ENCODE results near the gene ASPG.

The ASPG gene

DNA sequence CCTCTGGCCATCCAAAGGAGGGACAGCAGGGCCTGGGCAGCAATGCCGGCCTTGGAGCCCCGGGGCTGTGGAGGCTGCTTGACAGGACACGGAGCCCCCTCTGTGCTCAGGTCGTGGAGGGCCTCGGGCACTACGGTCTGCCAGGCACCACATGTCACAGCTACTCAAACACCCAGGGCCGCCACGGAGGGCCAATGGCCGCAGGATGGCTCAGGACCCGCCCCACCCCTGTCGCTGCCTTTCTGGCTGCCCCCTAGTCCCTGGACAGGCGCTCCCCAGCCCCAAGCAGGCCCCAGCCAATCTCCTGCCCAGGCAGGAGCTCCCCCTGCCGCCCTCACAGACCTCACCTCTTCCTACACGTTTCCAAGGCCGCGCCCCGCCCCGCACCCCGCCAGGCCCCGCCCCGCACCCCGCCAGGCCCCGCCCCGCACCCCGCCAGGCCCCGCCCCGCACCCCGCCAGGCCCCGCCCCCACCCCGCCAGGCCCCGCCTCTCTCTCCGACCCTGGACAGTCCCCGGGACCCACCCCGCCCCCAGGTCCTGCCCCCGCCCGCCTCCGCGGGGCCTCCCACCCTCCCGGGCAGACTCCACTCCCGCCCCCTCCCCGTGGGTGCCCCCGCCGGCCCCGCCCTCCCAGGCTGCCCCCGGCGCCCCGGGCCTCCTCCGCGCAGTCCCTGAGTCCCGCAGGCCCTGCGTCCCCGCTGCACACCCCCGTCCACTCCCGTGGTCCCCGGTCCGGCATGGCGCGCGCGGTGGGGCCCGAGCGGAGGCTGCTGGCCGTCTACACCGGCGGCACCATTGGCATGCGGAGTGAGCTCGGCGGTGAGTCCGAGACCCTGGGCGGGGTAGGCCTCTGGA lies at the start of gene ASPG:
Gene ASPG, plus strand, starts transcription at position 669 of the 857 bp plus-strand sequence. Its CDS starts 71 bp downstream, at position 740.
- DNase-seq (ENCODE audit: low read depth in 2 of 3, low spot score in 1 of 3): no peak

DNA sequence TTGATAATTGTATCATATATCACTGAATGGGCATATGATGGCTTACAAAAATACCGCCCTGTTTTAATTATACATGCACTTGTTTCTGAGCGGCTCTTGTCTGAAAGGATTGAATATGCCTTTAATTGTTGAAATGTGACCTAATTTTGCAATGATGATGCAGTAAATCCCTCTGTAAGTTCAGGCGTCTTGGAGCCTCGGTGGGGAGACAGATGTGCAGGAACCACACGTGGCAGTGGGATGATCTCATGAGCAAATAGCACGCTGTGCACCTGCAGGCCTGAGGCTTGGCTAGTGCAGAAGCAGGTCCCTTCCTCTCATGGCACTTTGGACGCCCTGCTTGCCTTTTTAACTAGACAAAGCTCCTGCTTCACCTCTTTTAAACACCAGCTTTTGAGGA lies 49.3 kb upstream of the ASPG start:
- DNase-seq (ENCODE audit: low read depth in 2 of 3, low spot score in 1 of 3): no peak

DNA sequence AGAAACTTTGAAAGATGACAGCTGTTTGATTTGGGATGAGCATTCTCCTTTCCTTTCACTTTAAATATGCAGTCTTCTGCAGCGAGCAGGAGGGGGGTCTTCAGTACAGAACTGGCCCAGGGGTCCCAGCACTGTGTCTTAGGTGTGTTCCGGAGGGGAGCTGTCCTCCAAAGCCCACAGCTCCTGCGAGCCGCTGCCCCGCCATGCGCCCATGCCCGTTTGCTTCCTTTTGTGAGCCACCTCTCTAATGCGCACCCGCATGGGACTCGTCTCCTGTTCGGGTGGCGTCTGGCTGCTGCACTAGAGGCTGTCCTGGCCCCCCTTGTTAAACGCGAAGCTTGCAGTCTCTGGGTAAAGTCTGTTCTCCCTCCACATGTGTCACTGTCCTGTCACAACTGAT lies 48.4 kb upstream of the ASPG start:
- no peak for DNase-seq (ENCODE audit: low read depth in 2 of 3, low spot score in 1 of 3)

DNA sequence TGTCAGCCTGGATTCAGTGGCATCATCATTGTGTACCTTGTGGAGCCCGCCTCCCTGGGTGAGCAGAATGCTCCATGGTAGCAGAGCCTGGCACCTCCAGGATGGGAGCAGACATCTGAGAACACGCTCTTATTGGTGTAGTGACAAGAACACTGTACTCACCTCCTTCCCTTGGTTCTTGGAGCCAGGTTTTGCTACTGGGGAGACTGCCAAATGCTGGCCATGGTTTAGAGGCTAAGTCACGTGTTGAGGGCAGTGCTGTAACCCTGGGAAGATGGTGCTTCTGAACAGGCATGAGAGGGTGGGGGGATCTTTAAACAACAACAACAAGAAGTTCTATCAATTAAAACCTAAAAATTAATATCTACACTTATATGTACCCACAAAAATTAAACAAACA lies 47.6 kb upstream of the ASPG start:
- DNase-seq (ENCODE audit: low read depth in 2 of 3, low spot score in 1 of 3): no peak

DNA sequence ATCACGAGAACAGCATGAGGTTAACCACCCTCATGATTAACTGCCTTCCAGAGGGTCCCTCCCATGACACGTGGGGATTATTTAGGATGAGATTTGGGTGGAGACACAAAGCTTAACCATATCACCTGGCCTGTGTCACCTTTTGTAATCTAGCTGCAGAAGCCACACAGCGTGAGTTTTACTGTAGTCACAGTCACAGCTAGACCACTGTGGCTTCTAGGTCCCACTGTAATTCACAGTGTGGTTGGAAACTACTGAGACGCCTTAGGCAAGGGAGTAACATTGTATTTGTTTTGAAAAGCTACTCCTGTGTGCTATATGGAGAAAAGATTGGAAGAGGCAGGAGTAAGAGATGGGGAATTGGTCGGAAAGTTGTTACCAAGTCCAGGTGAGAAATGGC lies 46.3 kb upstream of the ASPG start:
- no peak for DNase-seq (ENCODE audit: low read depth in 2 of 3, low spot score in 1 of 3)

DNA sequence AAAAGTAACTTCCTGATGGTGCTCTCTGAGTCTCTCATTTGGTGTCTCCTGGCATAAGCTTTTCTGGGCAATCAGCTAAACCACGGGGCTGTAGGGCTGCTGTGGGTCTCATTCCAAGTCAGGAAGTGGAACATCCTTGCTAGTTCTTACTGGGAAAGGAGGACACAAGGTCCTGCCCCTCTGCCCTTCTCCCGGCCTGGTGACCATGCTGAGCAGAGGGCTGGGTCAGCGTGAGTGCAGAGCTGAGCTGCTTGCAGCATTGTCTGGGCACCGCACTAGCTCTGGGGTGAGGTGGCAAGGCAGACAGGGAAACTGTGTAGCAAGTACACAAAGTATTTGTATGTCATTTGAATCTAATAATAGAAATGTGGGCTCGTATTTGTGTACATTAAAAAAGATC lies 45.0 kb upstream of the ASPG start:
- DNase-seq (ENCODE audit: low read depth in 2 of 3, low spot score in 1 of 3): no peak

DNA sequence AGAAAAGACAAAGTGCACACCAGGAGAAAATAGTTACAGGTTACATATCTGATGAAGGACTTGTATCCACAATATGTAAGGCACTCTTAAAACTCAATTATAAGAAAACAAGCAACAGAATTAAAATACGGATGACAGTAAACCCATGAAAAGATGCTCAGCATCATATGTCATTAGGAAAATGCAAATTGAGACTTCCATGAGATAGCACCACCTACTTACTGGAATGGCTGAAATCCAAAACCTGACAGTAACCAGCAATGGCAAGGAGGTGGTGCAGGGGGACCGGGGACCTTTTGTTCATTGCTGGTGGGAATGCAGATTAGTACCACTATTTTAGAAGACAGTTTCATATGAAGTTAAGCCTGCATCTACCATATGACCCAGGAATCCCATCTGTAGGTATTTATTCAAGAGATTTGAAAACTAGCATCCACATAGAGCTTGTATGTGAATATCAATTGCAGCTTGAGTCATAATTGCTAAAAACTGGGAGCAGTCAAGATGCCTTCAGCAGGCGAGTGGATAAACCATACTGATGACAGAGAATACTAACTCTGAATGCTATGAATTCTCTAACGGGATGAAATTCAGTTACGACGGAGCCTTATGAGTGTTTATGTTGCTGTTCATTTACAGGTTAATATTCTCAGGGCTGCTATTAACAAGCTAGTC lies 43.9 kb upstream of the ASPG start:
- no peak for DNase-seq (ENCODE audit: low read depth in 2 of 3, low spot score in 1 of 3)

DNA sequence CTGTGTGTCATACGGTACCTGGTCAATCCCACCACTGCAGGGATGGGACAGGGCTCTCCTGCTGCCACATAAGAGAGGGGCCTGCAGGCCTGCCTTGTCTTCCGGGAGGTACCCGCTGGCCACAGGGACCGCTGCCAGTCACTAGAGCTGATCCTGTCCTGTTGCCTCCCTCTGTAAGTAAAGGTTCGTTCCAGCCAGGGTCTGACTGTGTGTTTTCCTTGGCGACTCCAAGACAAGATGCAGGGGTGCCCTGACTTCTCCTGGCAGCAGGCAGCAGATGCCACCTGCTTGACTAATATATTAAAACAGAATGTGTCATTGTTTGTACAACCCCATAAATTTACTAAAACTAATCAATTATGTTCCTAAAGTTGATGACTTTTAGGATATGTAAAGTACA lies 41.5 kb upstream of the ASPG start:
- no peak for DNase-seq (ENCODE audit: low read depth in 2 of 3, low spot score in 1 of 3)

DNA sequence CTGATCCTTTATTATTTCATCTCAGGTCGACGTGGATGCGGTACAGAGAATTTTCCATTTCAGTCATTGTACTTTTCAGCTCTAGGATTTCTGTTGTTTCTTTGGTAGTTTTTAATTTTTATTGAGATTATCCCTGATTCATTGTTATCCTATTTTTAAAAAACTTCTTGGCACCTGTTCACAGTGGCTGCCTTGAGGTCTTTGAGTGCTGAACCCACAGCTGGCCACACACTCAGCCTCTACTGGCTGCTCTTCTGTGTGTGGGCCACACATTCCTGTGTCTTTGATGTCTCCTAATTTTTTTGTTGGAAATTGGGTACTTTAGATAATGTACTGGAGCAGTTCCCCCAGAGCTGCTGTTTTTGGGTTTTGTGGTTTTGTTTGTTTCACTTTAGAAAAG lies 37.7 kb upstream of the ASPG start:
- DNase-seq (ENCODE audit: low read depth in 2 of 3, low spot score in 1 of 3): no peak

DNA sequence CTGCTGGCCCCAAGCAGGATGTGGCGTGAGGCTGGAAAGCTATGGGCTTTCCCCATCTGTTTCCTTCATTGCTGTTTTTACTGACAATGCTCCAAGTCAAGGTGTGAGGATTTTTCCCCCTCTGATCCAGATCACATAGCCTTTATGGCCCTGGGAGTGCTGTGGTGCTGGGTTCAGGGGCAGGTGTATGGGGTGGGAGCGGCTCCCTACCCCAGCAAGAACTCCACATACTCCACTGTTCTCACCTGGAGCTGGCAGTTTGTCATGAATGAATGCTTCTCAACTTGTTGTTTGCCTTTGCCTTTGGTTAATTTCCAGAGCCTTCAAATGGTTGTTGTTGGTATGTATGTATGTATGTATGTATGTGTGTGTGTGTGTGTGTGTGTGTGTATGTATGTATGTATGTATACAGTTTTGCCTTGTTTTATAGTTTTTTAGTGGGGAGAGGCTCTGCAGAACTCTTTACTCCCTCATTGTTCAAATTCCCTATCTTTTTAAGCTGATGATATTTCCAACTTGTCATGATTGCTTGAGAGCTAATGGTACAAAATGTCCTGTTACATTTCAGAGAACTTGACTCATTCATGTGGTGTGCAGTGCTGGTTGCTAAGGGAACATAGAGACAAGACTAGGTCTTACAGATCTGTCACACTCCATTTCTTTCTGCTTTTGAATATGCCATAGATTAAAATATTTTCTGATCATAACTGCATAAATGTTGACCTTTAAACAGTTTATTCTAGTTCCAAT lies 36.6 kb upstream of the ASPG start:
- no peak for DNase-seq (ENCODE audit: low read depth in 2 of 3, low spot score in 1 of 3)

DNA sequence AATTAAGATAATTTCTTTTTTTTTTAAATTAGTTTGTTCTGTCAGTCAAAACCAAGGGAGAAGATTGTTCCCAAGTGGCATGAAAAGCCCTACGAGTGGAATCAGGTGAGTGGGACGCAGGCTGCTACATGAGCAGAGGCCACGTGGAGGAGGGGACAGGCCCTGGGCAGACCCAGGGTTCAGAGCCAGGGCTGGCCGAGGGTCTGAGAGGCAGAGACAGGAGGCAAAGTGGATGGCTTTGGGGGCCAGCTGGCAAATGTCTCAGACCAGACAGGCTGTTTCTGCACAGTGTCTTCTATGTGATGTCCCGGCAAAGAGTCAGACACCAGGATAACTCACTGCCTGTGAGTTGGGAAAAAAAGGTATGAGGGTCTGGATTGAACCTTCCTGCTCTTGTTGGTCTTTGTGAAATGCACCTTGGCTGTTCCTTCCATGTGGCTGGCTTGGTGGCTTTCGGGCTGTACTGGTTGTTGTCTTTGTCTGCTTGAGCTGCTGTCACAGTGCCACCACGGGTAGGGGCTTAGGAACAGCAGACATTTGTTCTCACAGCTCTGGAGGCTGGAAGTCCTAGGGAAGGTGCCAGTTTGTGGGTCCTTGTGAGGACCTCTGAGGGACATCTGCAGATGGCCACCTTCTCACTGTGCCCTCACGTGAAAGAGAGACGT lies 35.8 kb upstream of the ASPG start:
- DNase-seq (ENCODE audit: low read depth in 2 of 3, low spot score in 1 of 3): no peak

DNA sequence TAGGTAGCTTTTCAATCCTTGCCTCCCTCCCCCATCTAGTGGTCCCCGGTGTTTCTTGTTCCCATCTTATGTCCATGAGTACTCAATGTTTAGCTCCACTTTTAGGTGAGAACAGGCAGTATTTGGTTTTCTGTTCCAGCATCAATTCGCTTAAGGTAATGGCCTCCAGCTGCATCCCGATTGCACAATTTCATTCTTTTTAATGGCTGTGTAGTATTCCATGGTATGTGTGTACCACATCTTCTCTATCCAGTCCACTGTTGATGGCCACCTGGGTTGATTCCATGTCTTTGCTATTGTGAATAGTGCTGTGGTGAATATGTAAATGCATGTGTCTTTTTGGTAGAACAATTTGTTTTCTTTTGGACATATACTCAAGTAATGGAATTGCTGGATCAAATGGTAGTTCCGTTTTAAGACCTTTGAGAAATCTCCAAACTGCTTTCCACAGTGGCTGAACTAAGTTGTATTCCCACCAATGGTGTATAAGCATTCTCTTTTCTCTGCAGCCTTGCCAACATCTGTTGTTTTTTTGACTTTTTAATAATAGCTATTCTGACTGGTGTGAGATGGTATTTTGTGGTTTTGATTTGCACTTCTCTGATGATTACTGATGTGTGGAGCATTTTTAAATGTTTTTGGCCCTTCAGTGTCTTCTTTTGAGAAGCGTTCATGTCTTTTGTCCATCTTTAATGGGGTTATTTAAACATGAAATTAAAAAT lies 34.2 kb upstream of the ASPG start:
- no peak for DNase-seq (ENCODE audit: low read depth in 2 of 3, low spot score in 1 of 3)

DNA sequence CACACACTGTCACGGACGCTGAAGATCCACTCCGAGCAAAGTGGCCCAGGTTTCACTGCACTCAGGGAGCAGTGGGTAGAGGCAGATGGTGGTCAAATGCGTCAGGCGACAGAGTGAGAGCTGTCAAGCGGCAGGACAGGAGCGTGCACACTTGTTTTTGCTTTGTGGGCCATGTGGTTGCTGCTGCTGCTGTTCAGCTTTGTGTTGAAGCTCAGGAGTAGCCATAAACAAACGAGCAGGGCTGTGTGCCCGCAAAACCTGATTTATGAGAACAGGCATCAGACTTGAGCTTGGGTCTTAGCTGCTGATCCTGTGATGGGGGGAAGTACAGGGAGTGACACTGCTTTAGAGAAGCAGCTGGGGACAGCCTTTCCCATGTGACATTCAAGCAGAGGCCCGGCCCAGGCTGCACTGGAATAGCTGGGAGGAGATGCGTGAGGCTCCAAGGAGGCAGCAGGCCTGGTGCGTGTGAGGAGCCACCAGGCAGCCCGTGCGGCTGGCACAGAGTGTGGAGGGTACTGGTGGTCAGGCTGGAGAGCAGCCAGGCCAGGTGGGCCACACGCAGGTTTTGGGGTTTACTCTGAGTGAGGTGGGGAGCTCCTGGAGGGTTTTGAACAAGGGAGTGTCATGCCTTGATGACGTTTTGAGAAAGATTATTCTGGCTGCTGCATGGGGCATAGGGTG lies 31.1 kb upstream of the ASPG start:
- no peak for DNase-seq (ENCODE audit: low read depth in 2 of 3, low spot score in 1 of 3)

DNA sequence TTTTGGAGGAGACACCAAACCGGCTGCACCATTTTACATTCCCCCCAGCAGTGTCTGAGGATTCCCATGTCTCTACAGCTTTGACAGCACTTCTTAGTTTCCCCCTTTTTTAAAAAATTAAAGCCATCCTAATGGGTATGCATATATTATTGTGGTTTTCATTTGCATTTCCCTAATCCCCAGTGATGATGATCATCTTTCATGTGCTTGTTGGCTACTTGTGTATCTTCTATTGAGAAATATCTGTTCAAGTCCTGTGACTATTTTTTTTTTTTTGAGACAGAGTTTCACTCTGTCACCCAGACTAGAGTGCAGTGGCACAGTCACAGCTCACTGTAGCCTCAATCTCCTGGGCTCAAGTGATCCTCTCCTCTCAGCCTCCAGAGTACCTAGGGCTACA lies 23.2 kb upstream of the ASPG start:
- no peak for DNase-seq (ENCODE audit: low read depth in 2 of 3, low spot score in 1 of 3)

DNA sequence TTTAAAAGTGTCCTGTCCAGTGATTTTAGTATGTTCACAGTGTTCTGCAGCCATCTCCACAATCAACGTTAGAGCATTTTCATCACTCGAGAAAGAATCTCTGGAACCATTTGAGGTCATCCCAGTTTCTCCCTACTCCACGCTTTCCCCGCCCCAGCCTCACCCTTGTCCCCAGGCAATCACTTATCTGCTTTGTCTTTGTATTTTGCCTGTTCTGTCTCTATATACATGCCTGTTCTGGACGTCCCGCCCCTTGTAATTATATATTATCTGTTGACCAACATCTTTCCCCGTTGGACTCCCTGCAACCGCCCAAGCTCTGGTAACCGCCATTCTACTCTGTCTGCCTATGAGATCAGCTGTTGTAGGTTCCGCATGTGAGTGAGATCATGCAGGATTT lies 21.5 kb upstream of the ASPG start:
- no peak for DNase-seq (ENCODE audit: low read depth in 2 of 3, low spot score in 1 of 3)

DNA sequence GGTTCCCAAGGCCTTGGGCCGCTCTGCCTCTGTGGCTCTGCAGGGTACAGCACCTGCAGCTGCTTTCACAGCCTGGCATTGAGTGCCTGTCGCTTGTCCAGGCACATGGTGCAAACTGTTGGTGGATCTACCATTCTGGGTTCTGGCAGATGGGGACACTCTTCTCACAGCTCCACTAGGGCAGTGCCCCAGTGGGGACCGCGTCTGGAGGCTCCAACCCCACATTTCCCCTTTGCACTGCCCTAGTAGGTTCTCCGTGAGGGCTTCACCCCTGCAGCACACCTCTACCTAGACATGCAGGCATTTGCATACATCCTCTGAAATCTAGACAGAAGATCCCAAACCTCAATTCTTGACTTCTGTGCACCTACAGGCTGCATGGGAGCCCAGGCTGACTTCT lies 19.2 kb upstream of the ASPG start:
- DNase-seq (ENCODE audit: low read depth in 2 of 3, low spot score in 1 of 3): no peak

DNA sequence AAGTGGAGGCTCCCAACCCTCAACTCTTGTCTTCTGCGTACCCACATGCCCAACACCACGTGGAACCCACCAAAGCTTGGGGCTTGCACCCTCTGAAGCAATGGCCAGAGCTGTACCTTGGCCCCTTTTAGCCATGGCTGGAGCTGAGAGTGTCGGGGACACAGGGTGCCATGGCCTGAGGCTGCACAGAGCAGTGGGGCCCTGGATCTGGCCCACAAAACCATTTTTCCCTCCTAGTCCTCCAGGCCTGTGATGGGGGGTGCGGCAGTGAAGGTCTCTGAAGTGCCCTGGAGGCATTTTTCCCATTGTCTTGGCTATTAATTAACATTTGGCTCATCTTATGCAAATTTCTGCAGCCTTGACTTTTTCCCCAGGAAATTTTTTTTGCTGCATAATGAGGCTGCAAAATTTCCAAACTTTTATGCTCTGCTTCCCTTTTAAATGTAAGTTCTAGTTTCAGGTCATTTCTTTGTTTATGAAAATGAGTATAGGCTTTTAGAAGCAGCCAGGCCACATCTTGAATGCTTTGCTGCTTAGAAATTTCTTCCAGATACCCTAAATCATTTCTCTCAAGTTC lies 18.7 kb upstream of the ASPG start:
- no peak for DNase-seq (ENCODE audit: low read depth in 2 of 3, low spot score in 1 of 3)

DNA sequence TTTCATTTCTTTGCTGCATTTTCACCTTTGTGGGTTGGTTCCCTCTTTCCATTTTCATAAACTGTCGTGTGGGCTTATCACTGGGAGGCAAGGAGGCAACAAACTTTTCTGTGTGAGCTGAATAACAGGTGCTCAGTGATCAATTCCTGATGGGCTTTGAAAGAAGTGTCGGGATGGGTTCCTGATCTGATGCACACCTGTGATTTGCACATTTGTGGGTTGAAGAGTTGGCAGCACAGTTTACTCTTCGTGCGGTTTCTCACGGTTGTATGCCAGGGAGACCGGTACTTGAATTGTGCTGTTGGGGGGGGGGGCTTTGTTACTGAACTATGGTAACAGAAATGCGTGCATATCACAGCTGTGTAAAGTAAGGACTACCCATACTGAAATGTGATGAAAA lies 16.0 kb upstream of the ASPG start:
- DNase-seq (ENCODE audit: low read depth in 2 of 3, low spot score in 1 of 3): no peak

DNA sequence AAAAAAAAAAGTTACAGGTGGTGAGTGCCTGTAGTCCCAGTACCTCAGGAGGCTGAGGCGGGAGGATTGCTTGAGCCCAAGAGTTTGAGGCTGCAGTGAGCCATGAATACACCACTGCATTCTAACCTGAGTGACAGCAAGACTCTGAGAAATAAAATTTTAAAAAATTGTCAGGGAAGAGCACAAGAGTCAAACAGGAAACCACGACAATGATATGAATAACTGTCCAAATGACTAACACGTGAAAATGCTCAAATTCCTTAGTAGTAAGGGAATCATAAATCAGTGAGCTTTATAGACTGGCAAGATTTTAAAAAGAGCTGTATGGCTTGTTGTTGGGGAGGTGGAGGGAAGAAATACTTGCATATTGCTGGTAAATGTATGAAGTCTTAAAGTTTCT lies 12.9 kb upstream of the ASPG start:
- DNase-seq (ENCODE audit: low read depth in 2 of 3, low spot score in 1 of 3): no peak

DNA sequence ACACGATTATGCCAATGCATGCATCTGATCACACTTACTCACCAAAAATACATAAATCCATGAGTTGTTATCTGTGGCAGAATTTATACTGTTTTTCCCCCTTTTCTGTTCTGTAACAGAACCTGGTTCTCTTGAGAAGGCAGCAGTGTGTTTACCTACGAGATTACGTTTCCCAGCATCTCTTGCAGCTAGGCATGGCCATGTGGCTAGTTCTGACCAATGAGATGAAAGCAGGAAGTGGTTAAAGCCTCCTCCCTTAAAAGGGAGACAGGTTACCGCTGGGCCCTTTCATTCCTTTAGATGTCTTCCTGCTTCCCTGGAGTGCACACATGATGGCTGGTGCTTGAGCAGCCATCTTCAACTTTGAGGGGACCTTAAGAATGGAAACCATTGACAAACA lies 11.7 kb upstream of the ASPG start:
- DNase-seq (ENCODE audit: low read depth in 2 of 3, low spot score in 1 of 3): no peak
